GM12892 (cell line): ENCODE measurements around the gene CEMIP.
"Not testable (repeated sequence)": the region's sequence is repeated elsewhere in the genome, so short reads cannot be mapped to it uniquely, and the experiment has no call there.

Experiments used
- DNase-seq: peaks from one replicate; pipeline ENCODE4 v3.0.0; 2011; ENCODE audit not compliant: insufficient read length
- FAIRE-seq: peaks from 2 replicates; lab custom pipeline; 2011; peaks lifted over from hg19 to GRCh38; lab: Jason Lieb, UNC
- POLR2A ChIP-seq: IDR thresholded peaks from 2 replicates; pipeline ENCODE4 v1.6.1; 2011; ENCODE audit warnings: low read depth, low read length, control low read depth
- POLR2AphosphoS5 ChIP-seq: IDR thresholded peaks from 2 replicates; pipeline ENCODE4 v1.6.1; 2011; ENCODE audit warnings: low read depth, low read length, control low read depth
- TAF1 ChIP-seq: IDR thresholded peaks from 2 replicates; pipeline ENCODE4 v1.6.1; 2011; ENCODE audit warnings: low read depth, mild to moderate bottlenecking, control low read depth, low read length, borderline replicate concordance

Gene CEMIP

DNA sequence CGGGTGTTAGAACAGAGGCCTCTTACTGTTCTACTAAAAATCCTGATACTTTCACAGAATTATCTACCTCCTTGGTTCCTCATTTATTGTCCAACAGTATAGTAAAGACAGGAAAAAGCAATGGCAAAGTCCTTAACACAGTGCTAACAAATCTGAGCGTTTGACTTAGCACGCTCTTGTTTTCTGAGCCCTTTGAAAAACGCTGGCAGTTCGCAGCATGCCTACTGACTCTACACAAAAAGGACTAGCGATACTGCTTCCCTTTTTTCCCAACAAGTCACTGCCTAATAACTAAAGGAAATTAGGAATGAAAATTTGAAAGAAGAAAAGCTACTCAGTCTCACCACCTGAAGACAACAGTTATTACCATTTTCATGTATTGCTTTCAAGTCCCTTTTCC lies 34.8 kb upstream of the CEMIP start:
- FAIRE-seq = no peak
- no peak for TF ChIP-seq POLR2AphosphoS5
- DNase-seq = no peak

DNA sequence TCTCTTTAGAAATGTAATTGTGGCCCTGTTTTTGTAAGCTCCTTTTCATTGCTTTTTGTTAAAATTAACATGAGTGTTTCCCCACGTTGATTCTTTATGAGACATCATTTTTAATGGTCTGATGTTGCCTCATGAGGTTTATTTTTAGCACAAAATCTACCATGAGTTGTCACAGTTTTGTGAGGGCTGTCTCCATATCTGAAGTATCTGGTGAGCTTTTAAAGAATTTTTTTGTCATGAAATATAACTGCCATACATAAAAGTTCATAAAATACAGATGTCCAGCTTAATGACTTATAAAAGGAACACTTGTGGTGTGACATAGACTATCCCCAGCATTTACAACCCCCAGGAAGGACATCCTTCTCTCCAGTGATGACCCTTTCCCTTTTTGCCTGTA lies 34.3 kb upstream of the CEMIP start:
- no peak for FAIRE-seq
- TF ChIP-seq POLR2A = no peak
- TF ChIP-seq POLR2AphosphoS5 = no peak

DNA sequence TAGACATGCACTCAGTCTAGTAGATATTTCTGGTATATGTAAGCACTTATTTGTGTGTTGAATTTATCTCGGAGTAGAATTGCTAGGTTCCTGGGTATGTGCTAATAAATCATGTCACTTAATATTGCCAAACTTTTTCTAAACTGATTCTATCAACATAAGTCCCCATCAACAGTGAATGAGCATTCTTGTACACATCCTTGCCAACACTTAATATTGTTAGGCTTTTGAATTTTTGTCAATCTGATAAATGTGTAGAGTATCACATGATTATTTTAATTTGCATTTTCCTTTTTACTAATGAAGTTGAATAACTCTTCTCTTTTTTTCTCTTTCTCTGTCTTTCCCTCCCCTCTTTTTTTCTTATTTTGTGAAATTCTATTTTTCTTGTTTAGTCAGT lies 33.3 kb upstream of the CEMIP start:
- TF ChIP-seq TAF1 = no peak
- no peak for TF ChIP-seq POLR2A
- TF ChIP-seq POLR2AphosphoS5 = no peak
- DNase-seq = no peak
- no peak for FAIRE-seq

More for the DNA sequence above, 34.3 kb upstream of the CEMIP start:
- no peak for DNase-seq

DNA sequence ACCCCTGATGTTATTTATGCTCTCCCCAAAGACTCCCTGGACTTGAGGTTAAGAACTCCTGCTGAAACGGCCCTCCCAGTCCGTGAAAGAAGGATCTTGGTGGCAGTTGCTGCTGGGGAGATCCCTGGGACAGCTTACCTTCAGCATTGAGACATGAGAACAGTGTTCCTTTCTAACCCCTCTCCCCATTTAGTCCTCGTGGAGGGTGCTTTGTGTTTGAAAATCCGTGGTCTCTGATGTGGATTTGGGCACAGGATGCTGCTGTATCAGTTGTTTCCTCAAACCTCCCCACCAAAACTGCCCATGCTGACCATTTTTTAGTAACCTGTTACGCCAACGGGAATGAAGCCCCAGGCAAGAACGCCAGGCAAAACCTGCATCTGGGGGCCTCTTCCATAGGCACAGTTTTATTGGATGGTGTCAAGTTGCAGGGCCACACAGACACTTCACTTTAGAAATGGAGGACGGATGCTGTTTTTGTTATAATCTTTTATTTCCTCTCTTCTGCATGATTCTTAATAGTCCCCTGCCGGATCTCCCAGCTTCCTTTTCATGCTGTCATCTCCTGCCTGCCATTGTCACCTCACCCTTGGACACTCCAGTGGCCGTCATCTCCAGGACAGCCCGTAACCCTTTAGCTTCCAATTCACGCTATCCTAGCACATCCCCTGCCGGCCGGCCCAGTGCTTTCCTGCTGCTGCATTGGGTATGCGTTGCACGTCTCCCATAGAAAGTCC lies 31.7 kb upstream of the CEMIP start:
- no peak for DNase-seq
- TF ChIP-seq POLR2AphosphoS5 (no peak), POLR2A (no peak), TAF1 (no peak)
- no peak for FAIRE-seq

DNA sequence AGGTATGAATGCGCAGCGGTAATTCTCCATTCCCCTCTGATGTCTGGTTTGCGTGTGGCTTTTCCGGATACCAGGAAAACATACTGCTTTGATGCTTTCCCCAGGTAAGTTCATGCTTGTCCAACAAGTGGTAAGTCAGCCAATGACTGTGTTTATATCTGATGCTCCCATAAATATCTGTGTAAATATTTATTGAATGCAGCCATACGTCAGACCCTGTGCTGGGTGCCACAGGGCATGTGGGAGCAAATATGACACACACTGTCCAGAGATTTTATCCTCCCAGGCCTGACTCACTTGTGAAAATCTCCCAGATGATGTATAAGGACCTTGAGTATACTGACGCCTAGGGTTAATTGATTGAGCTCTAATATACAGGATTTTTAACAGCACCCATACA lies 29.6 kb upstream of the CEMIP start:
- TF ChIP-seq POLR2AphosphoS5 (no peak), TAF1 (no peak), POLR2A (no peak)
- no peak for FAIRE-seq
- DNase-seq = no peak

DNA sequence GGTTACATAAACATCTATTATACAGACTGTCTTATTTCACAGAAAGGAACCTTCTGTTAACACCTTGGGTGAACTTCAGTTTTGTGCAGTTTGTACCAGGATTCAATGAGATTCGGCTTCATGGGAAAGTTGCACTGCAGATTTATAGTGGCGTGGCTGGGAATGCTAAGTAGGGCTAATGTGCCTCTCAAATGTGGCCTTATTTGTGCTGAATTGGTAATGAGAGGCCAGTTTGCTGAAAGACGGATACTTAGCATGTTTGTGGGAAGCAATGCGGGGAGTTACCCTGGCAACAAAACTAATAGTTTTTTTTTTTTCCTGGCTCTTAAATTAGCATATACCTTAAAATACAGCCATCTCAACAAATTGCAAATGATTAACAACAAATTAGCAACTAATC lies 28.6 kb upstream of the CEMIP start:
- TF ChIP-seq TAF1 = no peak
- TF ChIP-seq POLR2AphosphoS5 = no peak
- TF ChIP-seq POLR2A = no peak
- DNase-seq = no peak
- no peak for FAIRE-seq

DNA sequence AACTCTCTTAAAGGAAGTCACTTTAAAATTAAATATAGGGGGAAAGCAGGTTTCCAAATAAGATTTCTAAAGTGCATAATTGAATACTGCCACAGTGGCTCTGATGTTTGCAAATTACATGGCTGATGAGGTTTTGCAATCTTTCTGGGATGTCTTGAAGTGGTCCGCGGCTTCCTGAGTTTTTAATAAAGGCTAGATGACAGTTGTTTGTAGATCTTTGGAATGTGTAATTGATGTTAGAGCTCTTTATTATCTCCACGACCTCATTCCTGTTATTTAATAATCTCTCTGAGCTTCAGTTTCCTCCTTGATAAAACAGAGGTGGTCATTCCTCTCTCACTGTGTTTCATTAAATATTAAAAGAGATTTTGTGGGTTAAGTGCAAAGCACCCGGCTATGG lies 27.0 kb upstream of the CEMIP start:
- no peak for TF ChIP-seq POLR2AphosphoS5
- no peak for TF ChIP-seq TAF1
- TF ChIP-seq POLR2A = no peak
- DNase-seq (no peak), FAIRE-seq (no peak)

DNA sequence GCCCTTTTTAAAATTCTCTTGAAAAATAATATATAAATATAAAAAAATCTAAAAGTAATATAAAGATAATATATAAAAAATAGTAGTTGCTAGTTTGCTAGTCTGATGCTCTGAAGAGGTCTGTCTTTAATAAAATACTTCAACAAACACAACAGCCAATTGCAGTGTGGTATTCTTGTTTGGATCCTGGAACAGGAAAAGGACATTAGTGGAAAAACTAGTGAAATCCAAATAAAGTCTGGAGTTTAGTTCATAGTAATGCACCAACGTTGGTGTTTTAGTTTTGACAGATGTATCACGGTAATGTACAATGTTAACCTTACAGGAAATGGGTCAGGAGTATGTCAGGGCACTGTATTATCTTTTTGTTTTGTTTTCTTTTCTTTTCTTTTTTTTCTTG lies 26.0 kb upstream of the CEMIP start:
- FAIRE-seq (no peak), DNase-seq (no peak)
- TF ChIP-seq POLR2AphosphoS5 = no peak
- no peak for TF ChIP-seq POLR2A
- TF ChIP-seq TAF1 = no peak

DNA sequence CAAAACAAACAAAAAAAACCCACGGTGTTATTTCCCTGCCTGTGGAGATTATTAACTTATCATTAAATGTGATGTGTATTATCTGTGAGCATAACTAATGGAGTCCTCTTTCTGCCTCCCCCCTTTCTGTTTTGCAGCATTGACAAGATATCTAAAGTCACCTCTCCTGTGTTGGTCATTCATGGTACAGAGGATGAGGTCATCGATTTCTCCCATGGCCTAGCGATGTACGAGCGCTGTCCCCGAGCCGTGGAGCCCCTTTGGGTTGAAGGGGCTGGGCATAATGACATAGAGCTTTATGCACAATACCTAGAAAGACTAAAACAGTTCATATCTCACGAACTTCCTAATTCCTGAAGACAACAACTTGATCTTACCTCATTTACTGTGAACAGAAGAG lies 25.2 kb upstream of the CEMIP start:
- no peak for TF ChIP-seq POLR2A
- TF ChIP-seq POLR2AphosphoS5 = no peak
- no peak for TF ChIP-seq TAF1
- no peak for DNase-seq
- FAIRE-seq = no peak

DNA sequence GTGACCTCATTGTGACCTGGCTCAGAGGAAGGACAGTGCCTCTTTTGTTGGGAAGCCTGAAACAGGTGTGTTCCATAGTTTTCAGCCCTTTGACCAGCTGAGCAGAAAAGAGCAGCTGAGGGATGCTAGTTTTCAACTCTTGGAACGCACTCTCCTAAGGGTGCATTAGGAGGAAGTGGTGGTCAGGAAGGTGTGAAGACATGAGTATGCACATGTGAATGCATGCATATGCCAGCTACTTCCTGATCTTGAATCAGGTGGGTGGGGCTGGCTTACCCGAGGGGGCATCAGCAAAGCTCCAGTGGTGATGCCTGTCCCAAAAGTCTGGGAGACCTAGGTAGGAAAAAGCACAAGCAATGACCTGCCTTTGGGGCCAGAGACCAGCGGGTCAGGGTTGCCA lies 23.3 kb upstream of the CEMIP start:
- FAIRE-seq (no peak), DNase-seq (no peak)
- TF ChIP-seq POLR2AphosphoS5 (no peak), TAF1 (no peak), POLR2A (no peak)

DNA sequence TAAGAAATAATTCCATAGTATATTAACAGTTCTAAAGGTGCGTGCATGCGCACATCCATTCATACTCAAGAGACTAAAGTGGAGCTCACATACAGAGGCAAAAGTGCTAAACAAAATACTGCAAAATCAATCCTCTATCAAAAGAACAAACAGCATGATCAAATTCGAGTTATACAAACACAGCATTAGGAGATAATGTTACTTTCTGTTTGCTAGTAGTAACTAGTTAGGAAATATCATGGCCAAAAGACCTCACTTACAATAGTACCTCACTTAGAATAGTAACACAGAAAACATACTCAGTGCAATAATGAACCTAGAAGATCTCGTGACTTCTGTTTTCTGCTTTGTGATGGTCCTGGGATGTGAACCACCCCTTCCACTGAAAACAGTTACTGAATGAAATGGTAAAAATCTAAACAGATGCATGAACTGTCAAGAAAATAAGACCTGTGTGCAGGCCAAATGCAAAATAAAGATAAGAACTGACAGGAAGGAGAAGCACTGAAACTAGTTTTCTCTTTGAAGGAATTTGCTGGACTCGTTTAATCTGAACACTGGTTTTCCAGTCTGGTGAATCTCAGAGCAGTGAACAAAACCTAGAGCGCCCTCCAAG lies 20.9 kb upstream of the CEMIP start:
- no peak for FAIRE-seq
- DNase-seq = no peak
- no peak for TF ChIP-seq POLR2AphosphoS5
- TF ChIP-seq TAF1 = no peak
- no peak for TF ChIP-seq POLR2A

DNA sequence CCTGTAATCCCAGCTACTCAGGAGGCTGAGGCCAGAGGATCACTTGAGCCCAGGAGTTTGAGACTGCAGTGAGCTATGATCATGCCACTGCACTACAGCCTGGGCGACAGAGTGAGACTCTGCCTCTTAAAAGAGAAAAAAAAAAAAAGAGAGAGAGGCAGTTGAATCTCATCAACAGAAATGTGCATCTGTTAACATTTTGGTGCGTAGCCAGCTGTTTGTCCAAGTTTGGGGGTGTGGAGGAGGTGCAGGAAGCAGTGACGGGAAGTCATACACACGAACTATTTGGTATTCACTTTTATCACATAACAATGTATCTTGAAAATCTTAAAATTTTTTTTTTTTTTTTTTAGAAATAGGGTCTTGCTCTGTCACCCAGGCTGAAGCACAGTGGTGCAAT lies 18.2 kb upstream of the CEMIP start:
- DNase-seq (no peak), FAIRE-seq (no peak)
- TF ChIP-seq TAF1 (no peak), POLR2AphosphoS5 (no peak), POLR2A (no peak)

DNA sequence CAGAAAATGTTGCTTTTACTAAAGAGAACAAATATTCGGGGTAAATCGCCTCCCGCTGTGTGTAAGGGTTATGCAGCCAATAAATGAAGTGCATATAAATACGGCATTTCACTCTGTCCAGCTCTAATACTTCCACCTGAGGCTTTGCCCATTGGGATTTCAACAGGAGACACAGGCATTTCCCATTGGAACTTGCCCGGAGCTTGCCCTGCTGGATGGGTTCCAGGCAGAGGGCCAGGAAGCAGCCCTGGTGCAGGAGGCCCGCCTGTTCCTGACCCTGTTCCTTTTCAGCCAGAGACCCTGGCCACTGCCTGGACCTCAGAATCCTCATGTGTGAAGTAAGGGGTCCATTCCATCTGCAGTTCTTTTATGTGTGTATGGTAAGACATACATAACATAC lies 17.4 kb upstream of the CEMIP start:
- FAIRE-seq (no peak), DNase-seq (no peak)
- TF ChIP-seq POLR2AphosphoS5 = no peak
- TF ChIP-seq POLR2A = no peak
- TF ChIP-seq TAF1 = no peak

DNA sequence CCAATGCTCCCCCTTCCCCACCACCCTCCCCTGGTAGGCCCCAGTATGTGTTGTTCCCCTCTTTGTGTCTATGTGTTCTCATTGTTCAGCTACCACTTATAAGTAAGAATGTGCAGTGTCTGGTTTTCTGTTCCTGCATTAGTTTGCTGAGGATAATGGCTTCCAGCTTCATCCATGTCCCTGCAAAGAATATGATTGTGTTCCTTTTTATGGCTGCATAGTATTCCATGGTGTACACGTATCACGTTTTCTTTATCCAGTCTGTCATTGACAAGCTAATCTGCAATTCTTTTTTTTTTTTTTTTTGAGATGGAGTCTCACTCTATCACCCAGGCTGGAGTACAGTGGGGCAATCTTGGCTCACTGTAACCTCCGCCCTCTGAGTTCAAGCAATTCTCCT lies 15.9 kb upstream of the CEMIP start:
- DNase-seq, FAIRE-seq: not testable (repeated sequence)
